Activated T-cell treated with anti-CD3 and anti-CD28 coated beads, Interleukin-2, amount 50 U/mL, for 4 hours (primary cell): ENCODE data around the gene CENPP. TPM values are rescaled to one million over a fixed set of nuclear protein-coding genes. Genes with fewer than 3 reads are reported as not detected.
"Not testable (repeated sequence)": the region's sequence is repeated elsewhere in the genome, so short reads cannot be mapped to it uniquely, and the experiment has no call there.

Experiments
- ATAC-seq, 2 donors: fragments of 200-7000 bp; cut with Tn5 transposase; one replicate each; pipeline ENCODE4 v1.10.0; 2021
- DNase-seq: peaks from one replicate; pipeline ENCODE4 v3.0.0-alpha.2; 2020
- H3K27me3 Mint-ChIP-seq: one replicate; pipeline ENCODE4 v1.8.0; 2021; ENCODE audit warnings: low read depth, mixed read lengths
- H3K36me3 Mint-ChIP-seq: one replicate; pipeline ENCODE4 v1.8.0; 2022; ENCODE audit warnings: mixed read lengths; ENCODE audit not compliant: insufficient read depth
- H3K4me1 Mint-ChIP-seq: one replicate; pipeline ENCODE4 v1.8.0; 2021; ENCODE audit warnings: low read depth, mixed read lengths
- H3K4me3 Mint-ChIP-seq: one replicate; pipeline ENCODE4 v1.8.0; 2021; ENCODE audit warnings: mild to moderate bottlenecking, moderate library complexity, mixed read lengths
- H3K9me3 Mint-ChIP-seq: one replicate; pipeline ENCODE4 v1.8.0; 2021; ENCODE audit warnings: mixed read lengths
- total RNA-seq, 3 donors: library from RNA; stranded (reverse); gene quantifications; one replicate each; pipeline ENCODE4 v1.2.1, GENCODE V29; 2021

CENPP gene
- total RNA-seq, 3 donors from 2014 or later = 13.7 to 17.7 (median 15.6) TPM

GRCh38 chr9:92543972-92544371 lies 218.2 kb downstream of the CENPP start:
- no peaks in the 10 kb centered on the region for H3K4me1 Mint-ChIP-seq
- no peaks in the 10 kb centered on the region for H3K9me3 Mint-ChIP-seq
- H3K36me3 Mint-ChIP-seq = peaks cover 2% of the 10 kb centered on the region

GRCh38 chr9:92545002-92545510 lies 219.3 kb downstream of the CENPP start:
- Mint-ChIP-seq H3K4me1 (no peaks in the 10 kb centered on the region), H3K36me3 (peaks cover 2% of the 10 kb centered on the region), H3K27me3 (no peaks in the 10 kb centered on the region), H3K9me3 (no peaks in the 10 kb centered on the region), H3K4me3 (no peak overlapping the region)
- DNase-seq (no peak), ATAC-seq (no peak)

More at GRCh38 chr9:92543972-92544371, 218.2 kb downstream of the CENPP start:
- Mint-ChIP-seq H3K27me3 (no peaks in the 10 kb centered on the region), H3K4me3 (no peak overlapping the region)
- DNase-seq (no peak), ATAC-seq (no peak)

- Mint-ChIP-seq H3K36me3 (peaks cover 2% of the 10 kb centered on the region), H3K4me3 (no peak overlapping the region), H3K4me1 (no peaks in the 10 kb centered on the region), H3K27me3 (no peaks in the 10 kb centered on the region), H3K9me3 (no peaks in the 10 kb centered on the region)
- DNase-seq = no peak
- no peak for ATAC-seq
Observed at GRCh38 chr9:92547356-92547755, 221.6 kb downstream of the CENPP start.

- peaks cover 2% of the 10 kb centered on the region for H3K36me3 Mint-ChIP-seq
- no peak for ATAC-seq
- H3K4me1 Mint-ChIP-seq = peaks cover 2% of the 10 kb centered on the region
- no peaks in the 10 kb centered on the region for H3K27me3 Mint-ChIP-seq
- H3K4me3 Mint-ChIP-seq = no peak overlapping the region
- H3K9me3 Mint-ChIP-seq = no peaks in the 10 kb centered on the region
- no peak for DNase-seq
Observed at GRCh38 chr9:92550765-92551164, 225.0 kb downstream of the CENPP start.

GRCh38 chr9:92558612-92559374 lies 233.0 kb downstream of the CENPP start:
- Mint-ChIP-seq H3K4me1 (peaks cover 3% of the 10 kb centered on the region), H3K4me3 (no peak overlapping the region), H3K9me3 (no peaks in the 10 kb centered on the region), H3K27me3 (no peaks in the 10 kb centered on the region), H3K36me3 (peaks cover 1% of the 10 kb centered on the region)
- ATAC-seq = no peak
- DNase-seq = no peak

- H3K9me3 Mint-ChIP-seq = peaks cover 6% of the 10 kb centered on the region
- H3K4me3 Mint-ChIP-seq = no peak overlapping the region
- peaks cover 4% of the 10 kb centered on the region for H3K36me3 Mint-ChIP-seq
- ATAC-seq (no peak), DNase-seq (no peak)
- H3K27me3 Mint-ChIP-seq = no peaks in the 10 kb centered on the region
- H3K4me1 Mint-ChIP-seq = no peaks in the 10 kb centered on the region
Observed at GRCh38 chr9:92561374-92562330, 235.9 kb downstream of the CENPP start.

- no peak for ATAC-seq
- H3K27me3 Mint-ChIP-seq = no peaks in the 10 kb centered on the region
- H3K9me3 Mint-ChIP-seq = peaks cover 11% of the 10 kb centered on the region
Observed at GRCh38 chr9:92562461-92562967, 236.8 kb downstream of the CENPP start.

GRCh38 chr9:92563116-92564100 lies 237.7 kb downstream of the CENPP start:
- Mint-ChIP-seq H3K4me3 (no peak overlapping the region), H3K27me3 (no peaks in the 10 kb centered on the region), H3K9me3 (peaks cover 11% of the 10 kb centered on the region), H3K36me3 (peaks cover 4% of the 10 kb centered on the region), H3K4me1 (no peaks in the 10 kb centered on the region)
- ATAC-seq (no peak), DNase-seq (no peak)

More at GRCh38 chr9:92562461-92562967, 236.8 kb downstream of the CENPP start:
- H3K36me3 Mint-ChIP-seq = peaks cover 4% of the 10 kb centered on the region
- H3K4me3 Mint-ChIP-seq = no peak overlapping the region
- DNase-seq = no peak
- no peaks in the 10 kb centered on the region for H3K4me1 Mint-ChIP-seq

GRCh38 chr9:92564504-92564903 lies 238.8 kb downstream of the CENPP start:
- H3K4me1 Mint-ChIP-seq = no peaks in the 10 kb centered on the region
- H3K36me3 Mint-ChIP-seq = peaks cover 4% of the 10 kb centered on the region
- no peak for ATAC-seq
- H3K4me3 Mint-ChIP-seq = no peak overlapping the region
- no peaks in the 10 kb centered on the region for H3K27me3 Mint-ChIP-seq
- peaks cover 11% of the 10 kb centered on the region for H3K9me3 Mint-ChIP-seq
- DNase-seq = no peak

GRCh38 chr9:92564982-92565381 lies 239.2 kb downstream of the CENPP start:
- no peak for DNase-seq
- no peak for ATAC-seq
- H3K9me3 Mint-ChIP-seq = peaks cover 11% of the 10 kb centered on the region
- H3K36me3 Mint-ChIP-seq = peaks cover 4% of the 10 kb centered on the region
- no peak overlapping the region for H3K4me3 Mint-ChIP-seq
- H3K27me3 Mint-ChIP-seq = no peaks in the 10 kb centered on the region
- H3K4me1 Mint-ChIP-seq = no peaks in the 10 kb centered on the region

GRCh38 chr9:92571871-92572270 lies 246.1 kb downstream of the CENPP start:
- H3K27me3 Mint-ChIP-seq, H3K4me3 Mint-ChIP-seq, H3K4me1 Mint-ChIP-seq, H3K36me3 Mint-ChIP-seq, DNase-seq, ATAC-seq: not testable (repeated sequence)
- peaks cover 10% of the 10 kb centered on the region for H3K9me3 Mint-ChIP-seq

- H3K9me3 Mint-ChIP-seq, DNase-seq, H3K4me3 Mint-ChIP-seq, ATAC-seq, H3K4me1 Mint-ChIP-seq, H3K36me3 Mint-ChIP-seq, H3K27me3 Mint-ChIP-seq: not testable (repeated sequence)
Observed at GRCh38 chr9:92573612-92574011, 247.9 kb downstream of the CENPP start.

- peaks cover 1% of the 10 kb centered on the region for H3K36me3 Mint-ChIP-seq
Observed at GRCh38 chr9:92576175-92576574, 250.4 kb downstream of the CENPP start.

More at GRCh38 chr9:92576175-92576574, 250.4 kb downstream of the CENPP start:
- ATAC-seq (no peak), DNase-seq (no peak)
- no peak overlapping the region for H3K4me3 Mint-ChIP-seq
- peaks cover 7% of the 10 kb centered on the region for H3K9me3 Mint-ChIP-seq
- H3K27me3 Mint-ChIP-seq = no peaks in the 10 kb centered on the region
- no peaks in the 10 kb centered on the region for H3K4me1 Mint-ChIP-seq
